ENCODE data around the gene GAR1.

DNA sequence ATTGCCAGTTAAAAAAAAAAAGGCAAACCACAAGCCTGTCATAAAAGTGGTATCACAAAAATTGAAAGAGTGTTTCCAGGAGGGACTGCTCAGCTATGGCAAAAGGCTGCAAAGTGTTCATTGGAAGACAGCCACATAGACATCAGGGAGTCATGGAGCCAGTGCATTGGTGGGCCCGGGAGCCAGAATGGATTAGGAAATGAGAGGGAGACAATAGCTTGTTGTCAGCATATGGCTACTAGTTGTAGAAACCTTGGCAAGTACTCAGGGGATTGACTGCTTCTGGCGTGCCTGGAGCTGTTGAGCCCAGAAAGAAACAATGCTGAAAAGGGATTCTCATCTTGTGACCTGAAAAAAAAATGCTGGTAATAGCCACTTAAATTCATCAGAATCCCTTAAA is 5.0 kb downstream of the GAR1 start:
- TF ChIP-seq, protein P1, sequence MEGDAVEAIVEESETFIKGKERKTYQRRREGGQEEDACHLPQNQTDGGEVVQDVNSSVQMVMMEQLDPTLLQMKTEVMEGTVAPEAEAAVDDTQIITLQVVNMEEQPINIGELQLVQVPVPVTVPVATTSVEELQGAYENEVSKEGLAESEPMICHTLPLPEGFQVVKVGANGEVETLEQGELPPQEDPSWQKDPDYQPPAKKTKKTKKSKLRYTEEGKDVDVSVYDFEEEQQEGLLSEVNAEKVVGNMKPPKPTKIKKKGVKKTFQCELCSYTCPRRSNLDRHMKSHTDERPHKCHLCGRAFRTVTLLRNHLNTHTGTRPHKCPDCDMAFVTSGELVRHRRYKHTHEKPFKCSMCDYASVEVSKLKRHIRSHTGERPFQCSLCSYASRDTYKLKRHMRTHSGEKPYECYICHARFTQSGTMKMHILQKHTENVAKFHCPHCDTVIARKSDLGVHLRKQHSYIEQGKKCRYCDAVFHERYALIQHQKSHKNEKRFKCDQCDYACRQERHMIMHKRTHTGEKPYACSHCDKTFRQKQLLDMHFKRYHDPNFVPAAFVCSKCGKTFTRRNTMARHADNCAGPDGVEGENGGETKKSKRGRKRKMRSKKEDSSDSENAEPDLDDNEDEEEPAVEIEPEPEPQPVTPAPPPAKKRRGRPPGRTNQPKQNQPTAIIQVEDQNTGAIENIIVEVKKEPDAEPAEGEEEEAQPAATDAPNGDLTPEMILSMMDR (conservative IDR thresholded peaks at IDR 0.05 in 1 of 2, IDR thresholded peaks at IDR 0.05 in 1 of 2; ENCODE audit: extremely low read depth in 1 of 2, insufficient read depth in 1 of 2, low read depth in 1 of 2, low read length in 2 of 2), result no peak
- no peak for TF ChIP-seq EZH2 (IDR thresholded peaks at IDR 0.05; ENCODE audit: borderline replicate concordance, low read length)
